Chondrocyte (in vitro differentiated cells): ENCODE results near the gene ARHGEF4. TPM values are rescaled to one million over a fixed set of nuclear protein-coding genes. Genes with fewer than 3 reads are reported as not detected.

Experiments used
- DNase-seq: peaks from one replicate; pipeline ENCODE4 v3.0.0; 2021; ENCODE audit warnings: mixed read lengths, low spot score
- H3K27ac Mint-ChIP-seq: one replicate; pipeline ENCODE4 v1.8.0; 2021; ENCODE audit warnings: mild to moderate bottlenecking, moderate library complexity, mixed read lengths; ENCODE audit not compliant: unreplicated experiment
- H3K27me3 Mint-ChIP-seq: 2 replicates; pipeline ENCODE4 v1.8.0; 2021; ENCODE audit warnings: low read depth, mixed read lengths
- H3K36me3 Mint-ChIP-seq: 2 replicates; pipeline ENCODE4 v1.8.0; 2021; ENCODE audit warnings: low read depth, mixed read lengths
- H3K4me1 Mint-ChIP-seq: 2 replicates; pipeline ENCODE4 v1.8.0; 2021; ENCODE audit warnings: low read depth, mild to moderate bottlenecking, mixed read lengths
- H3K4me3 Mint-ChIP-seq: one replicate; pipeline ENCODE4 v1.8.0; 2021; ENCODE audit warnings: mild to moderate bottlenecking, moderate library complexity, mixed read lengths; ENCODE audit not compliant: unreplicated experiment
- H3K9me3 Mint-ChIP-seq: 2 replicates; pipeline ENCODE4 v1.8.0; 2021; ENCODE audit warnings: low read depth, mixed read lengths
- CTCF ChIP-seq: fragments of 200-600 bp; sonication (generic); IDR thresholded peaks from 2 replicates; pipeline ENCODE4 v1.5.0; 2021; ENCODE audit warnings: antibody characterized with exemption, mild to moderate bottlenecking, moderate library complexity
- total RNA-seq: library from RNA; stranded (reverse); gene quantifications from 3 replicates; pipeline ENCODE4 v1.2.1, GENCODE V29; 2021

Gene ARHGEF4
- total RNA-seq, 1 donor from 2014 or later: 12.3 TPM

DNA sequence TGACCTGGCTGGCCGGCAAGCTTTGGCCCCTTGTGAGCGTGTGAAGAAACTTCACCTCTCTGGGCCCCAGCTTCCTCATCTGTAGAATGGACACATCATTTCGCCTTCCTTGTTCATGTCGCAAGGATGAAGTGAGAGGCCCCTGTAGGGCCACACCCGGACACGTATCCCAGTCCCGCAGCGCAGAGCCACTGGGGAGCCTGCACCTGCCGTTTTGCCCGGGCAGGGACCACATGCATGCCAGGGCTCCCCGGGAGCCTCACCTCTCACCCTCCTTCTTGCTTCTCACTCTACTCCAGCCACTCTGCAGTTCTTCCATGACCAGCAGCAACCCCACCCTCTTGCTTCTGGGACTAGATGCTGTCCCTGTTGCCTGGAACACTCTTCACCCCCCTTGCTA, 179.1 kb downstream of the ARHGEF4 start:
- Mint-ChIP-seq H3K4me1 (peaks cover 14% of the 10 kb centered on the region), H3K27me3 (peaks cover 20% of the 10 kb centered on the region), H3K9me3 (no peaks in the 10 kb centered on the region), H3K36me3 (no peaks in the 10 kb centered on the region), H3K27ac (no peak overlapping the region), H3K4me3 (no peak overlapping the region)
- no peak for TF ChIP-seq CTCF
- no peak for DNase-seq

- no peaks in the 10 kb centered on the region for H3K36me3 Mint-ChIP-seq
- peaks cover 8% of the 10 kb centered on the region for H3K27me3 Mint-ChIP-seq
- TF ChIP-seq CTCF: no peak
- peaks cover 2% of the 10 kb centered on the region for H3K9me3 Mint-ChIP-seq
- peak overlapping the region; percentile 90 for H3K27ac Mint-ChIP-seq
- DNase-seq: no peak
- H3K4me1 Mint-ChIP-seq: peaks cover 14% of the 10 kb centered on the region
- H3K4me3 Mint-ChIP-seq: peak overlapping the region; percentile 1
These were observed 180.4 kb downstream of the ARHGEF4 start for GRCh38 chr2:131016826-131017741.

- H3K36me3 Mint-ChIP-seq: no peaks in the 10 kb centered on the region
- TF ChIP-seq CTCF: no peak
- DNase-seq: no peak
- peaks cover 5% of the 10 kb centered on the region for H3K27me3 Mint-ChIP-seq
- H3K4me3 Mint-ChIP-seq: no peak overlapping the region
- peaks cover 3% of the 10 kb centered on the region for H3K4me1 Mint-ChIP-seq
- peak overlapping the region; percentile 8 for H3K27ac Mint-ChIP-seq
- H3K9me3 Mint-ChIP-seq: peaks cover 11% of the 10 kb centered on the region
These were observed 186.0 kb downstream of the ARHGEF4 start for GRCh38 chr2:131022731-131023130.

- Mint-ChIP-seq H3K27me3 (peaks cover 2% of the 10 kb centered on the region), H3K4me1 (no peaks in the 10 kb centered on the region), H3K27ac (no peak overlapping the region), H3K9me3 (peaks cover 12% of the 10 kb centered on the region), H3K4me3 (no peak overlapping the region), H3K36me3 (peaks cover 2% of the 10 kb centered on the region)
- TF ChIP-seq CTCF: no peak
- no peak for DNase-seq
These were observed 187.0 kb downstream of the ARHGEF4 start for GRCh38 chr2:131023758-131024157.

DNA sequence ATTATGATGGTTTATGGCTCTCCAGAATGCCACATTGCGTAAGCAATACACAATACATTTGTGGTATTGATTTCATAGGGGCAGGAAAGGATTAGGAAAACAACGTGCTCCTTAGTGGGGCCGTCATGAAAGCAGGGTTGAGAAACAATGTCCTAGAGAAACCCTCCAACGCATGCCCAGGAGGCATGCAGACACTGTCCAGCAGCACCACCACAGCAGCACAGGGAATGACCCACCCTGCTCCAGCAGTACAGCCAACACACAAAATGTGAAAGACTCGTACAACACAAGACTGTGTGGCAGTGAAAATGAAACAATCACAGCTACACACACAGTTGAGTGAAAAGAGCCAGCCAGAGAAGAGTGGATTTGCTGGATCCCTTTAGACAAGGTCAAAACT, 190.2 kb downstream of the ARHGEF4 start:
- no peak for TF ChIP-seq CTCF
- H3K27me3 Mint-ChIP-seq: peaks cover 2% of the 10 kb centered on the region
- peaks cover 2% of the 10 kb centered on the region for H3K36me3 Mint-ChIP-seq
- no peak overlapping the region for H3K4me3 Mint-ChIP-seq
- H3K27ac Mint-ChIP-seq: no peak overlapping the region
- DNase-seq: no peak
- peaks cover 10% of the 10 kb centered on the region for H3K9me3 Mint-ChIP-seq
- peaks cover 7% of the 10 kb centered on the region for H3K4me1 Mint-ChIP-seq
